HG03354 (cell line): ENCODE data around the gene BARX1.
"Not testable (repeated sequence)": the region's sequence is repeated elsewhere in the genome, so short reads cannot be mapped to it uniquely, and the experiment has no call there.

Experiments
- ATAC-seq: cut with Tn5 transposase; IDR thresholded peaks from one replicate; pipeline ENCODE4 v1.9.1; 2021; ENCODE audit warnings: mild to moderate bottlenecking; ENCODE audit not compliant: unreplicated experiment, poor library complexity, severe bottlenecking

BARX1 gene, protein sequence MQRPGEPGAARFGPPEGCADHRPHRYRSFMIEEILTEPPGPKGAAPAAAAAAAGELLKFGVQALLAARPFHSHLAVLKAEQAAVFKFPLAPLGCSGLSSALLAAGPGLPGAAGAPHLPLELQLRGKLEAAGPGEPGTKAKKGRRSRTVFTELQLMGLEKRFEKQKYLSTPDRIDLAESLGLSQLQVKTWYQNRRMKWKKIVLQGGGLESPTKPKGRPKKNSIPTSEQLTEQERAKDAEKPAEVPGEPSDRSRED

DNA sequence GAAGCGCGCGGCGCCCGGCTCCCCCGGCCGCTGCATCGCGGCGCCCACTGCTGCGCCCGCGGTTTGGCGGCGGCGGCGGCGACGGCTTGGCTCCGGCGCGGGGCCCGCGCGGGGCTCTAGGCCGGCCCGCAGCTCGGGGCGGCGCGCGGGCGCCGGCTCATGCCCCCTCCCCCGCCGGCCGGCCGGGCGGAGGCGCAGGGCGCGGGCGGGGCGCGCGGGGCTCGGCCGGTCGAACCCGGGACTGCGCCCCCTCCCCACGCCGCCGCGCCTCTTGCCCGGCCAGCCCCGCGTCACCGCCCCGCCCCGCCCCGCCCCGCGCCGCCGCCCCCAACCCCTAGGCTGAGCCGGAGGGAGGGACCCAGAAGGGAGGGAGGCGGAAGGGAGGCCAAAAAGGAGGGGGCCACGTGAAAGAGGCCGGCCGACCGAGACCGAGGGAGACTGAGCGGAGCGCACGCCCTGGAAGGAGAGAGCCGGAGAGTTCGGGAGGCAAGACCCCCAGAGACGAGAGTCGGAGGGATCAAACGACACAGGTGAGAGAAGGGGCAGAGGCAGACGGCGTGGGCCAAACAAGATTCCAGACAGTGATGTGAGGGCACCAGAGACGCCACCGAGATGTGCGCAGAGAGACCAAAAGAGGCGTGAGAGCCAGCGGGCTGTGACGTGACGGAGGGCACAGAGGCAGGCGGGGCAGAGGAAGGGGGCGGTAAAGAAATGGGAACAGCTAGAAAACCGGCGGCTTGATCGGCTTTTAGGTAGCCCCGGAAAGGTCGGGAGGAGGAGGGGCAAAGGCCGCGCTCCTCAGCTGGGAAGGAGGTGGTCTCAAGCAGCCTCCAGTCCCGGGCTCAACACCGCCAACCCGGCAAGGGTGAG, at the start of gene BARX1:
TSS of gene BARX1 (minus strand) at position 245 of the 870 bp plus-strand sequence. CDS start at position 36, 209 bp downstream.
- no peak for ATAC-seq

GRCh38 chr9:94002316-94003140, 47.4 kb upstream of the BARX1 start:
- no peak for ATAC-seq

- ATAC-seq = no peak
Measured at GRCh38 chr9:93996863-93997262, 41.7 kb upstream of the BARX1 start.

DNA sequence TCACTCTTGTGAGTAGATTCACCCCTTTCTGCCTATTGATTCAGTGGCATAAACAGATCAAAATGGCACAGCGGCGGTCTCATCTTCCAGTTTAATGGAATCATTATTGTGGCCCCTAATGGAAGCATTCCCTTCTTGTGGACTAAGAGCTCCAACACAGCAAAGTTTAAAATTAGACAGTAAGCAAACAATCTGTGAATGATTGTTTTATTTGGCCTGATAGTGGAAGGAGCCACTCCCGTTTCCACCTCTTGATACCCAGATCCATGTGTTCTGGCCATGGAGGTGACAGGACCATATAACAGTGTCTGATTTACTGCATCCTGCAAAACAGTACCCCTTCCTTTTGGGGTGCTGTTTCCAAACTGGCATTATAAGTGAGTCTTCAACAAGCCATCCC, 41.2 kb upstream of the BARX1 start:
- no peak for ATAC-seq

DNA sequence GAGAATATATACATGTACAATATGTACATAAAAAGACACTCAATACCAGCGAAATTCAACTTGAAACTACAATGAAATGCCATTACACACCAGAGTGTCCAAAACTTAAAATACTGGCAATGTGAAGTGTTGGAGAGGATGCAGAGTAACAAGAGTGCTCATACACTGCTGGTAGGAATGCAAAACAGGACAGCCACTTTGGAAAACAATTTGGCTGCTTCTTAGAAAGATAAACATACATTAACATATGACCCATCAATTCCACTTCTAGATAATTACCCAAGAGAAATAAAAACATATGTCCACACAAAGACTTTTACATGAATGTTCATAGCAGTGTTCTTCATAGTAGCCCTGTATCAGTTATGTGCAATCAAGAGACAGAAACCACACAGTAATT, 39.4 kb upstream of the BARX1 start:
- no peak for ATAC-seq

- ATAC-seq = no peak
Measured at GRCh38 chr9:93994132-93994531, 39.0 kb upstream of the BARX1 start.

GRCh38 chr9:93992830-93993229, 37.7 kb upstream of the BARX1 start:
- no peak for ATAC-seq

DNA sequence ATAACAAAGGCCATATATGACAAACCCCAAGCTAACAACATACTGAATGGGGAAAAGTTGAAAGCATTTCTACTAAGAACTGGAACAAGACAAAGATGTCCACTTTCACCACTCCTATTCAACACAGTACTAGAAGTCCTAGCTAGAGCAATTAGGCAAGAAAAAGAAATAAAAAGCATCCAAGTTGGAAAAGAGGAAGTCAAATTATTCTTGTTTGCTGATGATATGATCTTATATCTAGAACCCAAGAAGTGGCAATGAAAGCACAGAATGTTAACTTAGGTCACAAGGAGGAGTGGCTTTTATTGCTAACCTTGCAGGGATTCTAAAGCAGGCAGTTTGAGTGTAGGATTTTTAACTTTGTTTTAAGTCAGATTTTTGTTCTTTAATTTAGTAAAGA, 35.3 kb upstream of the BARX1 start:
- no peak for ATAC-seq

DNA sequence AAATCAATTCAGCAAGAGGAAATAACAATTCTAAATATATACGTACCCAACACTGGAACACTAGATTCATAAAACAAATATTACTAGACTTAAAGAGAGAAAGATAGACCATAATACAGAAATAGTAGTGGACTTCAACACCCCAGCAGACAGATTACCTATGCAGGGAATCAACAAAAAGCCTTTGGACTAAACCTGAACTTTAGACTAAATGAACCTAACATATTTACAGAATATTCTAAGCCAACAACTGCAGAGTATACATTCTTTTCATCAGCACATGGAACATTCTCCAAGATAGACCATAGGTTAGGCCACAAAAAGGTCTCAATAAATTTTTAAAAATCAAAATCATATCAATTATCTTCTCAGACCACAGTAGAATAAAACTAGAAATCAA, 32.9 kb upstream of the BARX1 start:
- no peak for ATAC-seq

- no peak for ATAC-seq
Measured at GRCh38 chr9:93984860-93985259, 29.7 kb upstream of the BARX1 start.

- ATAC-seq = no peak
Measured at GRCh38 chr9:93983875-93984274, 28.7 kb upstream of the BARX1 start.

- no peak for ATAC-seq
Measured at GRCh38 chr9:93979721-93980120, 24.6 kb upstream of the BARX1 start.

DNA sequence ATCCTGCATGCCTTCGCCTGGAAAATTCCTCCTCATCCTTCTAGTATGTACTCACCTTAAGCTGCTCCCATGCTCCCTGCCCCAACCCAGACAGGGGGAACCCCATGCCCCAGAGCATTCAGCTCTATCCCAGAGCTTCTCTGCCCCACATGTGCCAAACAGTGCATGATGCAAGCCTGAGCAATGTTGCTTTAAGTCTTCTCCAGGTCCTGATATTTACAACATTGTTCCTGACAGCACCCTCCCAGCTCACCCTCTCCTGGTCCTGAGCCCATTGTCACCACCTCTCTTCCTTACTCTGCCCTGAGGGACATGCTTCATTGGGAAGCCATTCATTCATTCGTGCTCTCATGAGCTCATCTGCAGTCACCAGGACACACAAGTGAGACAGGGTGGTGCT, 23.4 kb upstream of the BARX1 start:
- ATAC-seq = no peak

DNA sequence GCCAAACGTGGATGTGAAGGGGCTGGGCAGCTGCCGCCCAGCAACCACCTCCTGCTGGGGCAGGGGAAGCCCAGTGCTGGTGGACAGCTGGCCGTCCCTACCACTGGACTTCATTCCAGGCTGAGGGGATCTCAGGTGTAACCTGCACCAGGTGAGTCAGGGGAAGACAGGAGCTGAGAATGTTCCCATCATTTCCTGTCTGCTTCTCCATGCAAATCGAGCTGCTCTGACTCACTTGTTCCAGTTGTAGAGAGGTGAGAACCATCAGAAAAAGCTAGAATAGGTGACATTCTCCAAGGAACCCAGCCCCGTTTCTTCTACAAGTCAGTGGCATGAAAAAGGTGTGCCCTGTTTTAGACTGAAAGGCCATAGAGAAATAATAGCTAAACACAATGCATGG, 21.8 kb upstream of the BARX1 start:
- ATAC-seq = no peak

- ATAC-seq = no peak
Measured at GRCh38 chr9:93976081-93976480, 20.9 kb upstream of the BARX1 start.

GRCh38 chr9:93975262-93975661, 20.1 kb upstream of the BARX1 start:
- no peak for ATAC-seq

DNA sequence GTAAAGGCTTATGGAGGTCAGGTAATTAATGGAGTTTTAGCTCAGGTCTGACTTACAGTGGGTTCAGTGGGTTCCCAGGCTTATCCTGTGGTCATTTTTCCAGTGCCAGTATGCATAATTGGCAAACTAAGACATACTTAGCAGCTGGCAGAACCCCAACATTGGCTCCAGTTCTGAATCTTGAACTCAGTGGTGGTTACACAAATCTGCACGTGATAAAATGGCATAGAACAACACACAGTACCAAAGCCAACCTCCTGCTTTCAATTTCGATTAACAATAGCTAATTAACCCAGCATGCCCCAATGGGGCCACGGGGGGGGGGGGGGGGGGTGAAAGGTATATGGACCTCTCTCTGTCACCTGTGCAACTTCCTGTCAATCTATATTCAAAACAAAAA, 19.0 kb upstream of the BARX1 start:
- ATAC-seq = no peak

DNA sequence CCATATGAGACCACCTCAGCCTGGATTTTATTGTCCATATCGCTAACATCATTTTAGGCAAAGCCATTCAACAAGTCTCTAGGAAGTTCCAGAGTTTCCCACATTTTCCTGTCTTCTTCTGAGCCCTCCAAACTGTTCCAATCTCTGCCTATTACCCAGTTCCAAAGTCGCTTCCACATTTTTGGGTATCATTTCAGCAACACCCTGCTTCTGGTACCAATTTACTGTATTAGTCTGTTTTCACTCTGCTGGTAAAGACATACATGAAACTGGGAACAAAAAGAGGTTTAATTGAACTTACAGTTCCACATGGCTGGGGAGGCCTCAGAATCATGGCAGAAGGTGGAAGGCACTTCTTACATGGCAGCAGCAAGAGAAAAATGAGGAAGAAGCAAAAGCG, 17.5 kb upstream of the BARX1 start:
- not testable (repeated sequence) for ATAC-seq

- no peak for ATAC-seq
Measured at GRCh38 chr9:93969328-93969661, 14.1 kb upstream of the BARX1 start.

GRCh38 chr9:93968451-93969327, 13.5 kb upstream of the BARX1 start:
- ATAC-seq = no peak
